SW480 (cell line): ENCODE data around the gene EIF5A.
"Not testable (repeated sequence)": the region's sequence is repeated elsewhere in the genome, so short reads cannot be mapped to it uniquely, and the experiment has no call there.

Experiments
- DNase-seq: peaks from one replicate; pipeline ENCODE4 v3.0.0-alpha.2; 2016; ENCODE audit warnings: low spot score

Gene EIF5A

DNA sequence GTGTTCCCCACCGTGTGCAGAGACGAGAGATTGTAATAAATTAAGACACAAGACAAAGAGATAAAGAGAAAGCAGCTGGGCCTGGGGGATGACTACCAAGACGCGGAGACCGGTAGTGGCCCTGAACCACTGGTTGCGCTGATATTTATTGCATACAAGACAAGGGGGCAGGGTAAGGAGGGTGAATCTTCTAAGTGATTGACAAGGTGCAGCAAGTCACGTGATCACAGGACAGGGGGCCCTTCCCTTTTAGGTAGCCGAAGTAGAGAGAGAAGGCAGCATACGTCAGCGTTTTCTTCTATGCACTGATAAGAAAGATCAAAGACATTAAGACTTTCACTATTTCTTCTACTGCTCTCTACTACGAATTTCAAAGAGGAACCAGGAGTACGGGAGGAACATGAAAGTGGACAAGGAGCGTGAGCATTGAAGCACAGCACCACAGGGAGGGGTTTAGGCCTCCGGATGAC lies 25.2 kb downstream of the EIF5A start:
- DNase-seq, result not testable (repeated sequence)

DNA sequence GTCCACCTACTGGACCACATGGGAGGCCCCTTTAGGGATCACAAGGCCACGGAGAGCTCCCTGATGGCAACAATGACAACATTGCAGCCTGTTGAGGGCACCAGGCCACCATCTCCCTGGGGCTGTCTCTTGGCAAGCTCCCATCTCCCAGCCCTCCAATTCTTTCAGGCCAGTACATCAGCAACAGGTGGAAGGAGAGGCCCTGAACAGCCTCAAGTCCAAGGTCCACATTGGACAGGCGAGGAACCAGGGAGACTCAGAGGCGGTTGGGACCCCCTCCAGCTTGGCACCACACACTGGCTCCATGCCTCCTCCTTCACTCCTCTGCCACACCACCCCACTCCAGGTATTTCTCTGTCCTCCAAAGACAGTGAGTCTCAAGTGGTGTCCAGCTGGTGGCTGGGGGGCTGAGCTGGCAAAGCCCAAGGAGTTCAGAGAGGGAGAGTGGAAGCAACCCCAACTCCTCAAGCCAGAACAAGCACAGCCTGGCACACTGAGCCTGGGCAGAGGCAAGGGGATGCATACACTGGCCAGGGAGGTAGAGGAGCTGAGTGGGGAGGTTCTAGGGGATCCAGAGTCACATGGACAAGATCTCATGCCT lies 27.6 kb downstream of the EIF5A start:
- no peak for DNase-seq

DNA sequence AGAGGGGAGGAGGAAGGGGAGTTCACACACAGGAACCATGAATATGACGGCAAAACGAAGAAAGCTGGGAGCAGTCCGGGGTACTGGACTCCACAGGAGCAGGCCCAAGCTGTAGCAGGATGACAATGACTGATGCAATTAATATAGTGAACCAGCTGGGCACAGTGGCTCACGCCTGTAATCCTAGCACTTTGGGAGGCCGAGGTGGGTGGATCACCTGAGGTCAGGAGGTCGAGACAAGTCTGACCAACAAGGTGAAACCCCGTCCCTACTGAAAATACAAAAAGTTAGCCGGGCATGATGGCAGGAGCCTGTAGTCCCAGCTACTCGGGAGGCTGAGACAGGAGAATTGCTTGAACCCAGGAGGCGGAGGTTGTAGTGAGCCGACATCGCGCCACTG lies 28.3 kb downstream of the EIF5A start:
- DNase-seq, result not testable (repeated sequence)

DNA sequence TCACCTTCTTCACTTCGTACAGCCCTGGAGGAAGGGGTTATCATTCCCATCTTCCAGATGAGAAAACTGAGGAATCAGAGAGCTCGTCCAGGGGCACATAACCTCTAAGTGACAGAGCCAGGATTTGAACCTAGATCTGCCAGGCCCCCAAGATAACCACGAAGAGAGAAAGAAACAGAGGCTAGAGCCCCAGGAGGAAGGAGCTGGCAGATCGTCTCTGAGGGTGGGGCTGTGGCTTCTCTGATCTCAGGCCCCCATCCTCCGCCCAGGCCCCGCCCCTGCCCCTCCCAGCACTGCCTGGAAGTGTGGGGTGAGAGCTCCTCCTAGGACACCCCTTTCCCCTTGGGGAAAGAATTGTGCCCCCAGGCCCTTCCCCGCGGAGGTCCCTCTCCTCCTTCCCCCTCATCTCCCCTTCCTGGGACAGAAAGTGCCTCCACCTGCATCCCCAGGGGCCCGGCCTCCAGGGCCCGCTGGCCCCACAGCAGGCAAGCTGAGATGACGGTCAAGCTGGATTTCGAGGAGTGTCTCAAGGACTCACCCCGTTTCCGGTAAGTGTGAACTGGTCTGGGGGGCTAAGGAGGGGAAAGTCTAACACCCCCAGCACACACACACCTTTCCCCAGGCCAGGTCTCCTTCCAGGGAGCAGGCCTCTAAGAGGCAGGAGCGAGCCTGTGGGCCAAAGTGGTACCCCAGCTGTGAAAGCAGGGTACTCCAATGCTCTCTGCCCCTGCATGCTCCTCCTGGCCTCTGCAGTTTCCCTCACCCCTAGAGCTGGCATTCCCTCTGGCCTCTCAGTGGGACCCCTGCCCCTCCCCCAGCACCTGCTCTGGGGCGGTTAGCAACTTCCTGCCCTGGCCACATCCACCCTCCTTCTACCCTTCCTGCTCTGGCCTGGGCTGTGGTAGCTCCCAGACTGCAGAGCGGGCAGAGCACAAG lies 29.1 kb downstream of the EIF5A start, which contains the start of gene ACAP1:
Gene ACAP1 (plus strand): TSS at position 290 of the 936 bp plus-strand sequence. CDS start 206 bp downstream, at position 496.
- no peak for DNase-seq

DNA sequence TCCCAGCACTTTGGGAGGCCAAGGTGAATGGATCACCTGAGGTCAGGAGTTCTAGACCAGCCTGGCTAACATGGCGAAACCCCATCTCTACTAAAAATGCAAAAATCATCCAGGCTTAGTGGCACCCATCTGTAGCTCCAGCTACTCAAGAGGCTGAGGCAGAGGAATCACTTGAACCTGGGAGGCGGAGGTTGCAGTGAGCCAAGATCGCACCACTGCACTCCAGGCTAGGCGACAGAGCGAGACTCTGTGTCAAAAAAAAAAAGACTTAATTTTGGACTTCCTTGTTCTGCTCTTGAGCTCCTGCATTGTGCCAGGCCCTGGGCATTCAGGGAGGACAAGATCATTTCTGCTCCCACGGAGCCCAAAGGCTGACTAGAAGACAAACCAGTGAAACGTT lies 30.2 kb downstream of the EIF5A start:
- not testable (repeated sequence) for DNase-seq

DNA sequence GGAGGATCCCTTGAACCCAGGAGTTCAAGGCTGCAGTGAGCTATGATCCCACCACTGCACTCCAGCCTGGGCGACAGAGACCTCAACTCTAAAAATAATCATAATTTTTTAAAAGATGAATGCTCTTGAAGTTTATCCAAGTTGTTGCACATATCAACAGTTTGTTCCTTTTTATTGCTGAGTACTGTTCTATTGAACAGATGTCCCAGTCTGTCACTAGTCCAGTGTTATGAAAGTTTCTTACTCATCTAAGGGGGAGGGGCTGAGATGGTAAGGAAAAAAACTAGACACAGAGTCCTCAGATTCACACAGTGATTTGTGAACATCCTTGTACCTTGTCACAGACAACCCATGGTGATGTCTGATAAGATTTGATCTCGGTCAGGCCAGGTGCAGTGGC lies 32.8 kb downstream of the EIF5A start:
- no peak for DNase-seq

DNA sequence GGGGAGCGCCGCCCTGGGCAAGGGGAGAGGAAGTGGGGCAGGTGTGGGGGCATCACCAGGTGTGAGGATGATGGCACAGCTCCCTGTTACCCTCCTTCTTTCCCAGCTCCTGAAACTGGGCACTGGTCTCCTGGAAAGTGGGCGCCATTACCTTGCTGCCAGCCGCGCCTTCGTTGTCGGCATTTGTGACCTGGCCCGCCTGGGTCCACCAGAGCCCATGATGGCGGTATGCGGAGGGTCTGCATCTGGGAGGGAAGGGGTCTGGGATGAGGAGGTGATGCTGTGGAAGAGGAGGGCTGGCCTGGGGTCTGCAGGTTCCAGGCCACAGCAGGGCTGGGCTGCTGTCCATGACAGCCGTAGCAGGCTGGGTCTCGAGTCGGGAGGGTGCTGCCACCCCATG lies 34.4 kb downstream of the EIF5A start:
- no peak for DNase-seq

DNA sequence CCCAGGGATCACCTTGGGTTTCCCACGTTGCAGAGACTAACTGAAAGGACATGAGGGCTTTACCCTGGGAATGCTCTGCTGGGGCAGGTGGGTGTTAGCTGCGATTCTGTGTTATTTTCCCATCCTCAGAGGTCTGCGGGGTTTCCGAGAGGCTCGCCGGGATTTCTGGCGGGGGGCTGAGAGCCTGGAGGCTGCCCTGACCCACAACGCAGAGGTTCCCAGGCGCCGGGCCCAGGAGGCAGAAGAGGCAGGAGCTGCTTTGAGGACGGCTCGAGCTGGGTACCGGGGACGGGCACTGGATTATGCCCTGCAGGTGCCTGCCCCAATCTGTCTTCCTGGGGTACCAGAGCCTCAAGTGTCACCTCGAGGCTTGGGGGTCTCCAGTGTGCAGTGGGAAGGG lies 35.8 kb downstream of the EIF5A start:
- no peak for DNase-seq

DNA sequence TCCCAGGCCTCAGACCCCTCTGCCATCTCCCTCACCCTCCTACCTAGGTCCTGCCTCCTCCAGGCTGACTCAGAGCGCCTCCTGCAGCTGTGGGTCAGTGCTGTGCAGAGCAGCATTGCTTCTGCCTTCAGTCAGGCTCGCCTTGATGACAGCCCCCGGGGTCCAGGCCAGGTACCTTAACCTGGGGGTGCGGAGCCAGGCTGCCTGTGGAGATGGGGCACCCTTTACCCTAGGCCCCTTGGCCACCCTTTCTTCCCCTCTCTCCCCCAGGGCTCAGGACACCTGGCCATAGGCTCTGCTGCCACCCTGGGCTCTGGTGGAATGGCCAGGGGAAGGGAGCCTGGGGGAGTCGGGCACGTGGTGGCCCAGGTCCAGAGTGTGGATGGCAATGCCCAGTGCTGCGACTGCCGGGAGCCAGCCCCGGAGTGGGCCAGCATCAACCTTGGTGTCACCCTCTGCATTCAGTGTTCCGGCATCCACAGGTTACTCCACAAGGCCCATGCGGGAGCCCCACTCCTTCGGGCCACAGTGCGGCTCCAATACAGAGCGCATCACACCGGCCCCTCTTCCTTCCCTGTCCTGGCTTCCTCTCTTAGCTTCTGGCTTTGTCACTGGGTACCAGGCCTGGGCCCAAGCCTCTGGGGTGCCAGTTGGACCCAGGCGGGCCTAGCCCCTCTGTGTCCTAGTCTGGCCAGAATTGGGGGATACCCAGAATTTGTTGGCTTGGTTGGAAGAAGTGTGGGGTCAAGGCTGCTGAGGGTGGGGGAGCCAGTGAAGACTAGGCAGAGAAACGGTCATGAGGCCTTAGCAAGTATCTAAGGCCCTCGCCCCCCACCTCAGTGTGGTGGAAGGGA lies 39.6 kb downstream of the EIF5A start:
- DNase-seq, result no peak

DNA sequence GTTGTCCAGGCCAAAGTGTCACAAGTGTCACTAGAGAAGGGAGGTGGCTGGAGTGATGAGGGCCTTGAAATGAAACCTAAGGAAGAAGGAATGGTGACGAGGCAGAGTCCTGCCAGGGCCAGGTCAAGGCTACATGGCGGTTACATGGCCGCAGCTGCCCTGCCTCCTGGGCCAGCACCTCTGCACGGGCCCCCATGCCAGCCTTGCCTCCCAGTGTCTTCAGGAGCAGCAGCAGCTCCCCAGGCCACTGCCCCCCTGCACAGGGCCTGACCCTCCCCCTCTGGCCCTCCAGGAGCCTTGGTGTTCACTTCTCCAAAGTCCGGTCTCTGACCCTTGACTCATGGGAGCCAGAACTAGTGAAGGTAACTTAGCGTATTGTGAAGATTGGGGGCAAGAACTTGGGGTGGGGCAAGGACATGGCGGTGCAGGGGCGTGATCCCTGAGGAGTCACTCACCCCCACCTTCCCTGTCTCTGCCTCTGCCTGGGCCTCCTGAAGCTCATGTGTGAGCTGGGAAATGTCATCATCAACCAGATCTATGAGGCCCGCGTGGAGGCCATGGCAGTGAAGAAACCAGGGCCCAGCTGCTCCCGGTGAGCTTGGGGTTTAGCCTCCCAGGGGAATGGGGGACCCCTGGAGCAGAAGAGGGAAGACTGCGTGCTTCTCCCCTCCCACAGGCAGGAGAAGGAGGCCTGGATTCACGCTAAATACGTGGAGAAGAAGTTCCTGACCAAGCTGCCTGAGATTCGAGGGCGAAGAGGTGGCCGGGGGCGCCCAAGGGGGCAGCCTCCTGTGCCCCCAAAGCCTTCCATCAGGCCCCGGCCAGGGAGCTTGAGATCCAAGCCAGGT lies 40.4 kb downstream of the EIF5A start:
- DNase-seq, result no peak

DNA sequence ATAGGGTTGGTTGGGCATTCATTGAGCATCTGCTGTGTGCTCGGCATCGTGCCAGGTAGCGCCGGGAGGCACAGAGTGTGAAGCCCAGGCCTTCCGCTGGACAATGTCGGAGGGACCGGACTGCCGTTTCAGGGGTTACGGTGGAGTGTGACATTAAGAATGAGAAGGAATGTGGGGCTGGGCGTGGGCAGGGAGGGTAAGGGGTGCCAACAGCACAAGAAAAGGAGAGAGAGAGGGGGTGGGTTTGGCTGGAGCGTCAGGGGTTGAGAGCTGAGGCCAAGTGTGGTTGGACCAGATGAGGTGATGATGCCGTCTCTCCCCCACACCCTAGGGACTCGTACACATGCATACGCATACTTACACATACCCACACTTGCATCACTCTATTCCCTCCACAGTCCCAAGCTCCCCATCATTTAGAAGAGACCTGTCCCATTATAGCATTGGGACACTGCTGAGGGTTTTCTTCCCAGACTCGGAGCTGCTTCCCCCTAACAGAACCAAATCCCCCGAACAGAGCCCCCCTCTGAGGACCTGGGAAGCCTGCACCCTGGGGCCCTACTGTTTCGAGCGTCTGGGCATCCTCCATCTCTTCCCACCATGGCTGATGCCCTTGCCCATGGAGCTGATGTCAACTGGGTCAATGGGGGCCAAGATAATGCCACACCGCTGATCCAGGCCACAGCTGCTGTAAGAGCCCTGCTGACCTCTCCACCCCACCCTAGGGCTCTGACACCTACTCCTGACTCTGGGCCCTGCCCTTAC lies 41.2 kb downstream of the EIF5A start:
- DNase-seq, result no peak

DNA sequence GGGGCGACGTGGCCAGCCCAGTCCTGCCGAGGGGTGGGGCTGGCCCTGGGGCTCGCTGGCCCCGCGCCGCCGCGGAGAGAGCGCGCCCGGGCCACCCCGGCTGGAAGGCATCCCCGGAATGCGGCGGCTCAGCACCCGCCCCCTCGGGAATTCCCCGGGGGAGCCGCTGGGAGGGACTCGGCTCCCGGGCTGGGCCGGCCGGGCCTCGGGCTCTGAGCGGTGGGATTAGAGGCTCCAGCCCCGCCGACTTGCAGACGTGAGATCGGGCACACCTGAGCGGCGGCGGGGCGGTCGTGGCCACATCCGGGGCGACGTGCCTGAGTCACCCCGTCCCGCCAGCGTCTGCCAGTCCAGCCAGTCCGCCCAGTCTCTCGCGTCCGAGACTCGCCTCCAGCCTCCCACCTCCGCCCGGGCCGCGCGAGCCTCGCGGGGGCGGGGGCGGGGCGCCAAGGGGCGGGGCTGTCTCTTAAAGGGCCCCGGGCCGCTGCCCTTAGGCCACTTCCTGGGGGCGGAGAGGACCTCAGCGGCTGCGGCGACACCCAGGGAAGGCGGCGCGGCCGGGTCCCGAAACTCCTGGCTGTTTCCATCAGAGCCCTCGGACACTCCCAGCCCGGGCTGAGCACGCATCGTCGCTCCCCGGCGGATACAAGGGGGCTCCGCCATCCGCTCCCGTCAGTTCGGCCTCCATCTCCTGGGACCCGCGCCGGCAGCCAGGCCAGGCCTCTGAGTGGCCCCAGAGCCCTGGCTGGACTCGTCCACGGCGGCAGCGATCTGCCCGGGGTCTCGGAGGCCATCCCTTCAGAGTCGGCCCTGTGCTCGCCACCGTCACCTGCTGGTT lies 44.5 kb downstream of the EIF5A start, which contains the start of gene KCTD11:
Gene KCTD11 (plus strand): TSS at position 498 of the 838 bp plus-strand sequence.
- DNase-seq, result peak; percentile 98

DNA sequence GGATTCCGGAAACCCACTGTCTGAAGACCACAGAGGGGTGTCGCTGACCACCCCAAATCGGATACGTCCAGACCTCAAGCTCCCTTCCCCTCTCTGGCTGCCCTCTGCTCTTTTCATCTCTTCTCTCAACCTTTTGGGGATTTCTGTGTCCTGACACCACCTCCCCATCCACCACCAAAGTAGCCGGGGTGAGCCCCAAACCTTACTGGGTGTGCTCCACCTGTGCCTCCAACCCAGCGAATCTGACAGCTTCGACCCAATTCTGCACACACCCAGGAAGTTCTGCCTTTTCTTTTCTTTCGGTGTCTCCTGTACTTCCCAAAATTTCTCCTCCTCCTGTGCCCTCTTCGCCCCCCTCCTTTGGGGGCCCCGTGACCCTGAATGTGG lies 45.1 kb downstream of the EIF5A start:
- no peak for DNase-seq

DNA sequence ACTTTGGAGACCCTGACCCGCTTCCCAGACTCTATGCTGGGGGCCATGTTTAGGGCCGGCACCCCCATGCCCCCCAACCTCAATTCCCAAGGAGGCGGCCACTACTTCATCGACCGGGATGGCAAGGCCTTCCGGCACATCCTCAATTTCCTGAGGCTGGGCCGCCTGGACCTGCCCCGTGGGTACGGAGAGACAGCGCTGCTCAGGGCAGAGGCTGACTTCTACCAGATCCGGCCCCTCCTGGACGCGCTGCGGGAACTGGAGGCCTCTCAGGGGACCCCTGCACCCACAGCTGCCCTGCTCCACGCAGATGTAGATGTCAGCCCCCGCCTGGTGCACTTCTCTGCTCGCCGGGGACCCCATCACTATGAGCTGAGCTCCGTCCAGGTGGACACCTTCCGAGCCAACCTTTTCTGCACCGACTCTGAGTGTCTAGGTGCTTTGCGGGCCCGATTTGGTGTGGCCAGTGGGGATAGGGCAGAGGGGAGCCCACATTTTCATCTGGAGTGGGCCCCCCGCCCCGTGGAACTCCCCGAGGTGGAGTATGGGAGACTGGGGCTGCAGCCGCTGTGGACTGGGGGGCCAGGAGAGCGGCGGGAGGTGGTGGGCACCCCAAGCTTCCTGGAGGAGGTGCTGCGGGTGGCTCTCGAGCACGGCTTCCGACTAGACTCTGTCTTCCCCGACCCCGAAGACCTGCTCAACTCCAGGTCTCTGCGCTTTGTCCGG lies 45.6 kb downstream of the EIF5A start:
- no peak for DNase-seq

DNA sequence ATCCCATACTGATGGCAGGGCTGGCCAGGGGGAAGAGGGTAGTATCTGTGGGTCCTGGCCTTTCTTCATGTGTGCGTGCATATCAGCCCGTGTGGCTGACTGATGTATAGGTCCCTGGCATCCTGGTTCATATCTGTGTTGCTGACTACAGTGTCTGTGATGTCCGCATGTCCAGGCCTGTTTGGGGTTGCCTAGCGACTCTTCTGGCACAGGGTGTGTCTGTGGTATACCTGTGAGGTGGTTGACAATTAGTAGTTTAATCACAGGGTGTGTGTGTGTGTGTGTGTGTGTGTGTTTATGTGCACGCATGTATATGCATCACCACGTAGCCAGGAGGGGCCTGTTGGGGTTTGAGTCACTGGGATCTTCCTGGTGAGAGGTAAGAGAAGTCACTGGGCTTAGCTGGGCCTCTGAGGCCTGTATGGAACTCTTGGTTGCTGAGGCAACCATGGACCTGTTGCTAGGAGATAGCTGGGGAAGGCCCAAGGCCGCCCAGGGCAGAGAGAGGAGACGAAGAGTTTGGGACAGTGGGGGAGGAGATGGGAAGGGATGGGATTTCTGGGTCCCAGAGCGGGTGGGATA lies 46.9 kb downstream of the EIF5A start:
- peak; percentile 96 for DNase-seq

DNA sequence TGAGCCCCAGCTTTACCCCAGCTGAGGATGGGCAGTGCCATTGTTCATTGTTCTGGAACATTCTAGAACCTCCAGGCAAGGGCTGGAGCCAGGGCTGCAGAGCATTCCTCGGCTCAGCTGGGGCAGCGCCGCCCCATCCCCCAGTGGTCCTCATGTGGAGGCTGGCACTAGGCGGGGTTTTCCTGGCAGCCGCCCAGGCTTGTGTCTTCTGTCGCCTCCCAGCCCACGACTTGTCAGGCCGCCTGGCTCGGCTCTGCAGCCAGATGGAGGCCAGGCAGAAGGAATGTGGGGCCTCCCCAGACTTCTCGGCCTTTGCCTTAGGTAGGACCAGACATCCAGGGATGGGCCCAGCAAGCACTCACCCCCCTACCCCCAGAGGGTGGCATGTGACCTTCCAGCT lies 47.6 kb downstream of the EIF5A start, which contains the start of gene TMEM95:
Gene TMEM95 (plus strand): TSS at position 104 of the 400 bp plus-strand sequence. CDS start 49 bp downstream, at position 153.
- DNase-seq, result no peak

DNA sequence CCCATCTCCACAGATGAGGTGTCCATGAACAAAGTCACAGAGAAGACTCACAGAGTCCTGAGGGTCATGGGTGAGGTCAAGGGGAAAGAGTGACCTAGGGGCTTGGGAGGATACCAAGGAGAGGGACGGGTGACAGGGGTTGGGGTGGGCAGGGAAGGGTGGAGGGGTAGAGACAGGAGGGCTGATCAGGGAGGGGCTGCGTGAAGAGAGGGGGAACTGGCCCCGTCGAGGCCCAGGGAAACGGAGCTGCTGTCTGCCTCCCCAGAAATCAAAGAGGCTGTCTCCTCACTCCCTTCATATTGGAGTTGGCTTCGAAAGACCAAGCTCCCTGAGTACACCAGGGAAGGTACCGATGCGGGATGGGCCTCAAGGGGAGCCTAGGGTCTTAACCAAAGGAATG lies 48.1 kb downstream of the EIF5A start:
- DNase-seq, result no peak

DNA sequence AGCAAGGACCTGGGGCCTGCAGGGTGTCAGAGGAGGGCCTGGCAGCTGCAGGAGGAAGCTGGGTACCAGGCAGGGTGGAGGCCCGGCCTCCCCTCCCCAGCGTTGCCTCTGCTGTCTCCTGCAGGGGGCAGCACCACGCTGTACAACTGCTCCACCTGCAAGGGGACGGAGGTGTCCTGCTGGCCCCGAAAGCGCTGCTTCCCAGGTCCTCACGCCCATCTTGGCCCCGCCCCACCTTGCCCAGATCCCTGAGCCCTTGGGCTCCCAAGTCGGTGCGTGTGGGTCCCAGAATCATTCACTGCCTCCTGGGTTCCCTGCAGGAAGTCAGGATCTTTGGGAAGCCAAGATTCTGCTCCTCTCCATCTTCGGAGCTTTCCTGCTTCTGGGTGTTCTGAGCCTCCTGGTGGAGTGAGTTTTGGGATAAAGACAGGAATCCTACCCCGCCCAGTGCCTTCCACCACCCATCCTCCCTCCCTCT lies 48.7 kb downstream of the EIF5A start:
- peak; percentile 75 for DNase-seq
